ENCODE measurements around the gene C16orf92. TPM values are rescaled to one million over a fixed set of nuclear protein-coding genes. Genes with fewer than 3 reads are reported as not detected.

Gene C16orf92
- total and polyA plus RNA-seq, 2 of the 13 experiments (the other 11 are each of a cell fraction or from before 2014, with no cell fraction given), result not detected

DNA sequence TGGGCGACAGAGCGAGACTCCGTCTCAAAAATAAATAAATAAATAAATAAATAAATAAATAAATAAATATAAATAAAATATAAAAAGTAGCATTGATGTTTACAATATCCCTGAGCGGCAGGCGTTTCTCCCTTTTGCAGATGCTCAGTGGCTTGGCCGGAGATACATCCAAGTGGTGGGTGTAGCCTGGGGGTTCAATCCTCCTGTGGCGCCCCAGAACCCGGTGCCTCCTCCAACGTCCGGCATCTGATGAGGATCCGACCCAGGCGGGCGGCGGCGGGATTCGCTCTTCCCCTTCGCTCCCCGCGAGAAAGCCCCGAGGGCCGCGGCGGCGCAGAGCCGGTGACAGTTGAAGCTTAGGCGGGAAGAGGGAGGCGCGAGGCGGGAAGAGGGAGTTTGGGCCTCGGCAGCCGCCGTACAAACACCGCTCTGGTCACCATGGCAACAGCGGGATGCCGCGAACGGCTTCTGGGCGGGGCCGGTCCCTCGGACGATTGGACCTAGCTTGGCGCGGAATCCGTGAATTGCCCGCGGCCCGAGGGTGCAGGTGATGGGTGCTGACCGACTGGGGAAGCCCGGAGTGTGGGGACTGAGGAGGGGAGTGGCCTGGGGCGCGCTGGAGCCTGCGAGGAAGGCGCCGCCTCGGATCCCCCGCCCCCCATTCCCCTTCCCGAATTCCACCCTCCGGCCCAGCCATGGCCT, 29.8 kb downstream of the C16orf92 start (continued):
- TF ChIP-seq, protein P1, sequence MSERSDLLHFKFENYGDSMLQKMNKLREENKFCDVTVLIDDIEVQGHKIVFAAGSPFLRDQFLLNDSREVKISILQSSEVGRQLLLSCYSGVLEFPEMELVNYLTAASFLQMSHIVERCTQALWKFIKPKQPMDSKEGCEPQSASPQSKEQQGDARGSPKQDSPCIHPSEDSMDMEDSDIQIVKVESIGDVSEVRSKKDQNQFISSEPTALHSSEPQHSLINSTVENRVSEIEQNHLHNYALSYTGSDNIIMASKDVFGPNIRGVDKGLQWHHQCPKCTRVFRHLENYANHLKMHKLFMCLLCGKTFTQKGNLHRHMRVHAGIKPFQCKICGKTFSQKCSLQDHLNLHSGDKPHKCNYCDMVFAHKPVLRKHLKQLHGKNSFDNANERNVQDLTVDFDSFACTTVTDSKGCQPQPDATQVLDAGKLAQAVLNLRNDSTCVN (CRISPR knock-in tag; IDR thresholded peaks at IDR 0.05; ENCODE audit: borderline replicate concordance), result peak; percentile 82
- TF ChIP-seq PAX8 (CRISPR knock-in tag; IDR thresholded peaks at IDR 0.05; ENCODE audit: borderline replicate concordance) (peak; percentile 84; the same call in 1 of the 2 replicates), RNF2 (conservative IDR thresholded peaks at IDR 0.05; ENCODE audit: low read depth) (peak; percentile 98), TOPORS (CRISPR knock-in tag; IDR thresholded peaks at IDR 0.05) (peak; percentile 95), NR2F1 (CRISPR knock-in tag; IDR thresholded peaks at IDR 0.05) (no peak), ZBTB8A (CRISPR knock-in tag; IDR thresholded peaks at IDR 0.05; ENCODE audit: borderline replicate concordance, low read depth) (no peak), SIX4 (CRISPR knock-in tag; IDR thresholded peaks at IDR 0.05) (peak; percentile 83), ZSCAN29 (CRISPR knock-in tag; conservative IDR thresholded peaks at IDR 0.05) (peak; percentile 84)
- TF ChIP-seq, protein P2, sequence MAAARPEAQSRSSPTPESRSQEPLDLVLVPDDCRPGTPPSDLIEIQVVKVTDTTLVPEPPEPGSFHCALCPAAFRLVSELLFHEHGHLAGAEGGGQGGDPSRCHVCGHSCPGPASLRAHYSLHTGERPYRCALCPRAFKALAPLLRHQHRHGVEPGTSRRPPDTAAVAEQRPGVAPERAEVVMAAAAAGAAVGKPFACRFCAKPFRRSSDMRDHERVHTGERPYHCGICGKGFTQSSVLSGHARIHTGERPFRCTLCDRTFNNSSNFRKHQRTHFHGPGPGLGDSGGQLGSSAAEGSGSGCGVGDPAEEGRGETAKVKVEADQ (CRISPR knock-in tag; IDR thresholded peaks at IDR 0.05; ENCODE audit: borderline replicate concordance), result peak; percentile 96
- TF ChIP-seq, protein P3, sequence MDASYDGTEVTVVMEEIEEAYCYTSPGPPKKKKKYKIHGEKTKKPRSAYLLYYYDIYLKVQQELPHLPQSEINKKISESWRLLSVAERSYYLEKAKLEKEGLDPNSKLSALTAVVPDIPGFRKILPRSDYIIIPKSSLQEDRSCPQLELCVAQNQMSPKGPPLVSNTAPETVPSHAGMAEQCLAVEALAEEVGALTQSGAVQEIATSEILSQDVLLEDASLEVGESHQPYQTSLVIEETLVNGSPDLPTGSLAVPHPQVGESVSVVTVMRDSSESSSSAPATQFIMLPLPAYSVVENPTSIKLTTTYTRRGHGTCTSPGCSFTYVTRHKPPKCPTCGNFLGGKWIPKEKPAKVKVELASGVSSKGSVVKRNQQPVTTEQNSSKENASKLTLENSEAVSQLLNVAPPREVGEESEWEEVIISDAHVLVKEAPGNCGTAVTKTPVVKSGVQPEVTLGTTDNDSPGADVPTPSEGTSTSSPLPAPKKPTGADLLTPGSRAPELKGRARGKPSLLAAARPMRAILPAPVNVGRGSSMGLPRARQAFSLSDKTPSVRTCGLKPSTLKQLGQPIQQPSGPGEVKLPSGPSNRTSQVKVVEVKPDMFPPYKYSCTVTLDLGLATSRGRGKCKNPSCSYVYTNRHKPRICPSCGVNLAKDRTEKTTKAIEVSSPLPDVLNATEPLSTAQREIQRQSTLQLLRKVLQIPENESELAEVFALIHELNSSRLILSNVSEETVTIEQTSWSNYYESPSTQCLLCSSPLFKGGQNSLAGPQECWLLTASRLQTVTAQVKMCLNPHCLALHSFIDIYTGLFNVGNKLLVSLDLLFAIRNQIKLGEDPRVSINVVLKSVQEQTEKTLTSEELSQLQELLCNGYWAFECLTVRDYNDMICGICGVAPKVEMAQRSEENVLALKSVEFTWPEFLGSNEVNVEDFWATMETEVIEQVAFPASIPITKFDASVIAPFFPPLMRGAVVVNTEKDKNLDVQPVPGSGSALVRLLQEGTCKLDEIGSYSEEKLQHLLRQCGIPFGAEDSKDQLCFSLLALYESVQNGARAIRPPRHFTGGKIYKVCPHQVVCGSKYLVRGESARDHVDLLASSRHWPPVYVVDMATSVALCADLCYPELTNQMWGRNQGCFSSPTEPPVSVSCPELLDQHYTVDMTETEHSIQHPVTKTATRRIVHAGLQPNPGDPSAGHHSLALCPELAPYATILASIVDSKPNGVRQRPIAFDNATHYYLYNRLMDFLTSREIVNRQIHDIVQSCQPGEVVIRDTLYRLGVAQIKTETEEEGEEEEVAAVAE (CRISPR knock-in tag; IDR thresholded peaks at IDR 0.05; ENCODE audit: borderline replicate concordance), result peak; percentile 84; the same call in 1 of the 2 replicates
- TF ChIP-seq, protein P4, sequence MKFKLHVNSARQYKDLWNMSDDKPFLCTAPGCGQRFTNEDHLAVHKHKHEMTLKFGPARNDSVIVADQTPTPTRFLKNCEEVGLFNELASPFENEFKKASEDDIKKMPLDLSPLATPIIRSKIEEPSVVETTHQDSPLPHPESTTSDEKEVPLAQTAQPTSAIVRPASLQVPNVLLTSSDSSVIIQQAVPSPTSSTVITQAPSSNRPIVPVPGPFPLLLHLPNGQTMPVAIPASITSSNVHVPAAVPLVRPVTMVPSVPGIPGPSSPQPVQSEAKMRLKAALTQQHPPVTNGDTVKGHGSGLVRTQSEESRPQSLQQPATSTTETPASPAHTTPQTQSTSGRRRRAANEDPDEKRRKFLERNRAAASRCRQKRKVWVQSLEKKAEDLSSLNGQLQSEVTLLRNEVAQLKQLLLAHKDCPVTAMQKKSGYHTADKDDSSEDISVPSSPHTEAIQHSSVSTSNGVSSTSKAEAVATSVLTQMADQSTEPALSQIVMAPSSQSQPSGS (CRISPR knock-in tag; IDR thresholded peaks at IDR 0.05), result peak; percentile 86
- TF ChIP-seq, protein P5, sequence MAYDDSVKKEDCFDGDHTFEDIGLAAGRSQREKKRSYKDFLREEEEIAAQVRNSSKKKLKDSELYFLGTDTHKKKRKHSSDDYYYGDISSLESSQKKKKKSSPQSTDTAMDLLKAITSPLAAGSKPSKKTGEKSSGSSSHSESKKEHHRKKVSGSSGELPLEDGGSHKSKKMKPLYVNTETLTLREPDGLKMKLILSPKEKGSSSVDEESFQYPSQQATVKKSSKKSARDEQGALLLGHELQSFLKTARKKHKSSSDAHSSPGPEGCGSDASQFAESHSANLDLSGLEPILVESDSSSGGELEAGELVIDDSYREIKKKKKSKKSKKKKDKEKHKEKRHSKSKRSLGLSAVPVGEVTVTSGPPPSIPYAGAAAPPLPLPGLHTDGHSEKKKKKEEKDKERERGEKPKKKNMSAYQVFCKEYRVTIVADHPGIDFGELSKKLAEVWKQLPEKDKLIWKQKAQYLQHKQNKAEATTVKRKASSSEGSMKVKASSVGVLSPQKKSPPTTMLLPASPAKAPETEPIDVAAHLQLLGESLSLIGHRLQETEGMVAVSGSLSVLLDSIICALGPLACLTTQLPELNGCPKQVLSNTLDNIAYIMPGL (CRISPR knock-in tag; IDR thresholded peaks at IDR 0.05; ENCODE audit: borderline replicate concordance in 1 of 2, low read depth in 1 of 2), result peak; percentile 74 to 91
- TF ChIP-seq, protein P6, sequence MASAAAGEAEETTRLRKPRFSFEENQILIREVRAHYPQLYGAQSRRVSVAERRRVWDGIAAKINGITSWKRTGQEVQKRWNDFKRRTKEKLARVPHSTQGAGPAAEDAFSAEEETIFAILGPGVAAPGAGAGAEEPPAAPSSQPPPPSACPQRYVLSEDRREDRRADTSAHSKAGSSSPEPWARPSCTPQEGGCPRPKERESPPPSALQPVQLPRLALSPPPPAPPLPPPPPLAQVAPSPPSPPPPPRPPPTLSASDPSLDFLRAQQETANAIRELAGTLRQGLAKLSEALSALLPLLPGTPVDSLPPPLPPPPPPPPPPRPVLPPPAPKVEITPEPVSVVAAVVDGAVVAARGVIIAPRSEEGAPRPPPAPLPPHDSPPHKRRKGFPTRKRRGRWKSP (CRISPR knock-in tag; IDR thresholded peaks at IDR 0.05), result peak; percentile 94
- TF ChIP-seq, protein P7, sequence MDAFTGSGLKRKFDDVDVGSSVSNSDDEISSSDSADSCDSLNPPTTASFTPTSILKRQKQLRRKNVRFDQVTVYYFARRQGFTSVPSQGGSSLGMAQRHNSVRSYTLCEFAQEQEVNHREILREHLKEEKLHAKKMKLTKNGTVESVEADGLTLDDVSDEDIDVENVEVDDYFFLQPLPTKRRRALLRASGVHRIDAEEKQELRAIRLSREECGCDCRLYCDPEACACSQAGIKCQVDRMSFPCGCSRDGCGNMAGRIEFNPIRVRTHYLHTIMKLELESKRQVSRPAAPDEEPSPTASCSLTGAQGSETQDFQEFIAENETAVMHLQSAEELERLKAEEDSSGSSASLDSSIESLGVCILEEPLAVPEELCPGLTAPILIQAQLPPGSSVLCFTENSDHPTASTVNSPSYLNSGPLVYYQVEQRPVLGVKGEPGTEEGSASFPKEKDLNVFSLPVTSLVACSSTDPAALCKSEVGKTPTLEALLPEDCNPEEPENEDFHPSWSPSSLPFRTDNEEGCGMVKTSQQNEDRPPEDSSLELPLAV (CRISPR knock-in tag; conservative IDR thresholded peaks at IDR 0.05; ENCODE audit: low read depth), result peak; percentile 93; the same call in 1 of the 2 replicates
